ENCODE results near the gene ZNF235.
"Not testable (repeated sequence)": the region's sequence is repeated elsewhere in the genome, so short reads cannot be mapped to it uniquely, and the experiment has no call there.

Gene ZNF235

DNA sequence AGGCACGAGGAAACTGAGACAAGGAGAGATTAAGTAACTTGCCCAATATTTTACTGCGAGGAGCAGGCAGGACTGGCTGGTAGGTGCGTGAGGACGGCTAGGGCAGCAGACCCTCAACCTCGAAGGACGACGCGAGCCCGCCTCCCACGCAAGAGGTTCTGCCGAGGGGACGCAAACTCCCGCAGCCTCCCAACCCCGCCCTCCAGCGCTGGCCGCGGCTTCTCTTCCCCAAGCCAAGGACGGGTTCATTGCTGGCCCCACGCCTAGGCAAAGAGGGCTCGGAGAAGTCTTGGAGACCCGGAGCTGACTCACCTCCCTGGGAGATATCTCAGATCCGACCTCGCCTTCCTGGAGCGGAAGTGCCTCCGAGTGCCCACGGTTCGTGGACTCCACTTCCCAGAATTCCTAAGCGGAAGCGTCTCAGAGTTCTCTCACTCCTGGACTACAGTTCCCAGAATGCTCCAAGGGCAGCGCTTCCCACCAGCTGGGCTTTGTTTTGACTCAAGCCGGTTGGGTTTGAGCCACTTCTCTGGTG is at the start of gene ZNF235:
Gene ZNF235, minus strand, starts transcription at position 367 of the 535 bp plus-strand sequence. CDS start 1,621 bp downstream, outside the sequence.
- peak; percentile 97 for DNase-seq (ENCODE audit: low spot score)

GRCh38 chr19:44346556-44346955 is 41.7 kb upstream of the ZNF235 start:
- DNase-seq (ENCODE audit: low spot score): peak; percentile 50

- peak; percentile 72 for DNase-seq (ENCODE audit: low spot score)
Measured at GRCh38 chr19:44345959-44346358, 41.1 kb upstream of the ZNF235 start.

GRCh38 chr19:44344255-44344654 is 39.4 kb upstream of the ZNF235 start:
- DNase-seq (ENCODE audit: low spot score): no peak

- no peak for DNase-seq (ENCODE audit: low spot score)
Measured at GRCh38 chr19:44341794-44342193, 37.0 kb upstream of the ZNF235 start.

- DNase-seq (ENCODE audit: low spot score): not testable (repeated sequence)
Measured at GRCh38 chr19:44334639-44335038, 29.8 kb upstream of the ZNF235 start.

DNA sequence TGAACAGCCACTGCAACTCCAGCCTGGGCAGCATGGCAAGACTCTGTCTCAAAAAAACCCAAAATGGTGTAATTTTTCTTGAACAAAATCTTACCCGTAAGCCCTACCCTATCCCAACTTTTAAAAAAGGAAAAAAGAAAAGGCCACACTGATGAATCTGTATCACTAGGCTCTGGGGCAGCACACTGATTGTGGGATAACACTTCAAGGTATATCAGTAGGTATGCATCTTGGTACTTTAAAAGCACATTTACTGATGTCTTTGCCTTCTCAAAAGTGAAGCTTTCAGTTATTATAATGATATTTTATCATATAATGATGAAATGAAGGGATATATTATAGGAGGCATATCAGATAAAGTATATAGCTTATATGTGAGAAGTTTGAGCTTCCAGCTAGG is 27.3 kb upstream of the ZNF235 start:
- no peak for DNase-seq (ENCODE audit: low spot score)

- no peak for DNase-seq (ENCODE audit: low spot score)
Measured at GRCh38 chr19:44315883-44316282, 11.1 kb upstream of the ZNF235 start.

- DNase-seq (ENCODE audit: low spot score): no peak
Measured at GRCh38 chr19:44313231-44313630, 8.4 kb upstream of the ZNF235 start.

GRCh38 chr19:44308011-44308410 is 3.2 kb upstream of the ZNF235 start:
- DNase-seq (ENCODE audit: low spot score): no peak

- no peak for DNase-seq (ENCODE audit: low spot score)
Measured at GRCh38 chr19:44306283-44306682, 1.5 kb upstream of the ZNF235 start.

DNA sequence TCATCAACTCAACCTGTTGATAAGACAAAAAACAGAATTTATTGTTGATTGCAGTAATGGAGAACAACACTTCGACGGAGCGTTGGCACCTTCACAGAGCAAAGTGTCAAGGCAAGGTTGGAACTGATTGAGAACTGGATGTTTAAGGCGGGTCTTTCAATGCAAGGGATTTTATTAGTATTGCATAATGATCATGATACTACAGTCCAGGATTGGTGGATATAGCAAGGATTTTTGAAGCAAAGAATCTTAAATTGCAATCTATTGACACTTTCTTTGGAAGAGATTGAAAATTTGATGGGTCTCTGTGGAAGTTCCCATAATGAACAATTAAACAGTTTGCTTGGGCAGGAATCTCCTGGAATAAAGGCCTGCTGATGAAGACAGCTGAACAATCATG is 632 bp upstream of the ZNF235 start:
- no peak for DNase-seq (ENCODE audit: low spot score)

DNA sequence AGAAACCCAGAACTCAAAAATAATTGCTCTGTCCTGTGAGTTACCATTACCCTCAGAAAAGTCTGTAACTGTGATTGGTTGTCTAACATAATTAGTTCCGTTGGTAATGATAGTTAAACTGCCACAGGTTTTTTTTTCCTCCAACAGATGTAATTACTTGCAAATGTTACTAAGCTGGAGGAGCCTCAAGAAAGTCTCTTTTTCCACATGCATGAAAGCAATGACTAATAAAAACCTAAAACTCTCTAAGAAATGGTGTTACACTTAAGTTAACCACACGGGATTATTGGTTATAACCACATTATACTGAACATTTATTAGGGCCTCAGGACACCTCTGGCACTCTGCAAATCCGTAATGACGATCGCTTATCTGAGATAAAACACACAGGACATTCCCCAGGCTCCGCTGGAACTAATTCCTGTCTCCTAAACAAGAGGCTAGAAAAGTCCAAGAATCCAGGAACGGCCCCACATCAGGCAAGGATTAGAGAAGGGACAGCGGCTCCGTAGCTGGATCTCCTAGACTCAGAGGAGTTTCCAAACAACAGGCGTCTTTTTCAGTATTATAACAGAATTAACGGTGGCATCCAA is 753 bp downstream of the ZNF235 start:
- DNase-seq (ENCODE audit: low spot score): no peak

- no peak for DNase-seq (ENCODE audit: low spot score)
Measured at GRCh38 chr19:44303320-44303719, 1.5 kb downstream of the ZNF235 start.

GRCh38 chr19:44284968-44285367 is 19.9 kb downstream of the ZNF235 start:
- no peak for DNase-seq (ENCODE audit: low spot score)

DNA sequence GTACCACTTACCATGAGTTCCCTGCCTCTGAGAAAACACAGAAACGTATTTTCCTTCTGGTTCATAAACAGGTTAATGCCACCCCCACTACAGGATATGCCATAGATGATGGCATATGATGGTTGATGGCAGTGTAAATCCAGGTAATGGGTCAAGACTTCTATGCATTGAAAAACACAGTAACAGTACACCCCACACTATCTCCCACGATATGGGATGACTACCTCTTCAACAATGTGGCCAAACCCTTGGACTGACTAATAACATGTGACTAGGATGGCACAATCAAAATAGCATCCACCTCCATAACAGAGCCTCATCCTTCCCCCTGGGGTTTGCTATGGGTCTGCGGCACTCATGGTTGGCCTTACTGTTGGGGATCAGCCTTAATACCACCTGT is 22.0 kb downstream of the ZNF235 start:
- no peak for DNase-seq (ENCODE audit: low spot score)

- DNase-seq (ENCODE audit: low spot score): no peak
Measured at GRCh38 chr19:44280916-44281315, 23.9 kb downstream of the ZNF235 start.

- no peak for DNase-seq (ENCODE audit: low spot score)
Measured at GRCh38 chr19:44278181-44278690, 26.6 kb downstream of the ZNF235 start.

DNA sequence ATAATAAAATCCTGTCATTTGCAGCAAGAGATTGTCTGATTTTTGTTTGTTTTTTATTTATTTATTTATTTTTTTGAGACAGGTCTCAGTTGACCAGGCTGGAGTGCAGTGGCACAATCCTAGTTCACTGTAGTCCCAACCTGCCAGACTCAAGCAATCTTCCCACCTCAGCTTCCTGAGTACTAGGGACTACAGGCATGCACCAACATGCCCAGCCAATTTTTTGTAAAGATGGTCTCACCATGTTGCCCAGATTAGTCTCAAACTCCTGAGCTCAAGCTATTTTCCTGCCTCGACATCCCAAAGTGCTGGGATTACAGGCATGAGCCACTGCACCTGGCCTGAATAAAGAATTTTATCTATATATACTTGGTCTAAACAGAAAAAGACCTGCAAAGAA is 27.5 kb downstream of the ZNF235 start:
- no peak for DNase-seq (ENCODE audit: low spot score)

DNA sequence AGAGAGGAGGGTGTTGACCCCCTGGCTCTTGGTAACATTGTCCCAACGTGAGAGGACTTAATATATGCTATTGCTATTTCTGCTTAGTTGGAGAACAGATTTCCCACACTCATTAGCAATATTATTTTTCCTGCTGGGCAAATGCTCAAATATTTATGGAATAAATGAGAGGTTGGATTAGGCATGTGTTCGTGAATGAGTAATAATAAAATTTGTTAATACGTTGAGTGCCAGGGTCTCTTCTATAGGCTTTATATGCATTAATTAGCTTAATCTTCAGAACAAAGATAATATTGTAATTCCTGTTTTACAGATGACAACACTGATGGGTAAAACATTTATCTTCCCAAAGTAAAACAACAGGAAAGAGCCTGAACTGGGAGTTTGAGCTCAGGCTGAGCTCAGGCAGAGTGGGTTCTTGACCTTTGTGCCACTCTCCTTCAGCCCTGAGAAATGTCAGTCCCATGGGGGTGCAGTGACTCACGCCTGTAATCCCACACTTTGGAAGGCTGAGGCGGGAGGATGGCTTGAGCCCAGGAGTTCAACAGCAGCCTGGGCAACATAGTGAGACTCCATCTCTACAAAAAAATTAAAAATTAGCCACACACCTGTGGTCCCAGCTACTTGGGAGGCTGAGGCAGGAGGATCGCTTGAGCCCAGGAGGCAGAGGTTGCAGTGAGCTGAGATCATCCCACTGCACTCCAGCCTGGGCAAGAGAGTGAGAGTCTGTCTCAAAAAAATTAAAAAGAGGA is 44.0 kb downstream of the ZNF235 start:
- DNase-seq (ENCODE audit: low spot score): no peak

DNA sequence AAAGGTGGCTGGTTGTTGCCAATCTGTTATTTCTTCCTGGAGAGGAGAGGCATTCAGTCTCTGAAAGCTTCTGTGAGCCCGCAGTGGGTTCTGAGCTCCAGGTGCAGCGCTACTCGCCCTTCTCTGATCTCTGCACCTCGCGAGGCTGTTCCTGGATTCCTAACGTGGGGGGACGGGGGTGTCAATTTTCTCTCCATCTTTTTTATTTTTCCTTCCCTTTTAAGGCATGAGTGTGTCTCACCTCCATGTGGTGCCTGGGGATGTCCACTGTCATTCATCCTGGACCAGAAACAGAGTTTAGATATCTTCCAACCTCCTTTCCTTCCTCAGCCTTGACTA is 44.5 kb downstream of the ZNF235 start:
- peak; percentile 7 for DNase-seq (ENCODE audit: low spot score)

GRCh38 chr19:44258835-44259413 is 45.9 kb downstream of the ZNF235 start:
- DNase-seq (ENCODE audit: low spot score): no peak

GRCh38 chr19:44258136-44258535 is 46.7 kb downstream of the ZNF235 start:
- DNase-seq (ENCODE audit: low spot score): no peak

Measured in Ammon's horn (tissue), 1 donor.